PFSK-1 (cell line): ENCODE measurements around the gene DNM3.

ENCODE experiments used
- POLR2AphosphoS5 ChIP-seq: IDR thresholded peaks from 2 replicates; pipeline ENCODE4 v1.6.1; 2012; ENCODE audit warnings: low read depth, mild to moderate bottlenecking, control low read depth, low read length, moderate library complexity
- REST ChIP-seq, 2 experiments: IDR thresholded peaks; 2 replicates each; pipeline versions ENCODE4 v1.6.1 to v1.8.0; 2011 to 2012; ENCODE audit warnings: low read depth in 2 of 2, low read length in 2 of 2, control low read depth in 1 of 2, inconsistent platforms in 1 of 2, mild to moderate bottlenecking in 1 of 2, moderate library complexity in 1 of 2; ENCODE audit not compliant: insufficient read depth in 1 of 2
- SIN3A ChIP-seq: IDR thresholded peaks from 2 replicates; pipeline ENCODE4 v1.6.1; 2012; ENCODE audit warnings: mild to moderate bottlenecking, low read length, moderate library complexity, borderline replicate concordance; ENCODE audit not compliant: insufficient read depth

GRCh38 chr1:171988243-171988885 lies 147.1 kb downstream of the DNM3 start:
- no peak for TF ChIP-seq SIN3A
- TF ChIP-seq POLR2AphosphoS5, result no peak
- TF ChIP-seq REST (IDR thresholded peaks at IDR 0.05; ENCODE audit: insufficient read depth in 1 of 2, low read depth in 2 of 2, low read length in 2 of 2), result no peak
